CD4-positive, CD25-positive, alpha-beta regulatory T cell (primary cell): ENCODE results near the gene KDF1. TPM values are rescaled to one million over a fixed set of nuclear protein-coding genes. Genes with fewer than 3 reads are reported as not detected.
A peak's percentile ranks its signal among the peaks of the same experiment; 100 is the strongest.

Source experiments
- ATAC-seq, 2 donors: fragments of 150-1000 bp; cut with Tn5 transposase; one replicate each; pipeline ENCODE4 v1.10.0; 2021; ENCODE audit warnings: low read depth in 2 of 2, moderate number of reproducible peaks in 2 of 2, moderate library complexity in 1 of 2
- DNase-seq, 3 donors: peaks; one replicate each; pipeline versions ENCODE4 v3.0.0 to v3.0.0-alpha.2; 2012 to 2022; ENCODE audit warnings: mixed read lengths in 1 of 3
- H3K27ac ChIP-seq: one replicate; pipeline ENCODE4 v1.7.0; 2013; ENCODE audit warnings: mild to moderate bottlenecking, low read length; ENCODE audit not compliant: insufficient read depth, poor library complexity, severe bottlenecking
- H3K27me3 ChIP-seq: one replicate; pipeline ENCODE4 v1.7.0; 2013; ENCODE audit warnings: low read length; ENCODE audit not compliant: control insufficient read depth, insufficient read depth
- H3K36me3 ChIP-seq: one replicate; pipeline ENCODE4 v1.7.0; 2013; ENCODE audit warnings: mild to moderate bottlenecking, low read length, moderate library complexity; ENCODE audit not compliant: control insufficient read depth, insufficient read depth
- H3K4me1 ChIP-seq: 2 replicates; pipeline ENCODE4 v1.7.0; 2013; ENCODE audit warnings: mild to moderate bottlenecking, low read length; ENCODE audit not compliant: insufficient read depth, control insufficient read depth, poor library complexity, severe bottlenecking
- H3K4me3 ChIP-seq: one replicate; pipeline ENCODE4 v1.7.0; 2013; ENCODE audit warnings: low read depth, mild to moderate bottlenecking, low read length, moderate library complexity
- H3K9me3 ChIP-seq, 2 experiments: 1 replicate in 1 of 2; 2 replicates in 1 of 2; pipeline ENCODE4 v1.7.0; 2013; ENCODE audit warnings: low read length in 2 of 2, mild to moderate bottlenecking in 1 of 2, moderate library complexity in 1 of 2; ENCODE audit not compliant: control insufficient read depth in 2 of 2
- H3K27ac Mint-ChIP-seq, 3 donors: one replicate each; pipeline ENCODE4 v1.8.0; 2020 to 2022; ENCODE audit warnings: mild to moderate bottlenecking in 3 of 3, mixed read lengths in 3 of 3, moderate library complexity in 2 of 3
- H3K27me3 Mint-ChIP-seq: one replicate; pipeline ENCODE4 v1.8.0; 2022; ENCODE audit warnings: mild to moderate bottlenecking, mixed read lengths
- H3K36me3 Mint-ChIP-seq: one replicate; pipeline ENCODE4 v1.8.0; 2020; ENCODE audit warnings: mixed read lengths
- H3K4me1 Mint-ChIP-seq, 4 donors: one replicate each; pipeline ENCODE4 v1.8.0; 2020 to 2022; ENCODE audit warnings: mixed read lengths in 4 of 4, mild to moderate bottlenecking in 1 of 4
- H3K4me3 Mint-ChIP-seq, 4 donors: one replicate each; pipeline ENCODE4 v1.8.0; 2020 to 2022; ENCODE audit warnings: mild to moderate bottlenecking in 4 of 4, mixed read lengths in 4 of 4, moderate library complexity in 3 of 4
- H3K9me3 Mint-ChIP-seq, 7 donors: one replicate each; pipeline ENCODE4 v1.8.0; 2020 to 2022; ENCODE audit warnings: mixed read lengths in 7 of 7, mild to moderate bottlenecking in 3 of 7, moderate library complexity in 2 of 7
- polyA plus RNA-seq, 4 donors: library from polyadenylated mRNA; unstranded; fragments of 300-500 nt; fragmentation: Illumina TruSeq; gene quantifications; one replicate each; pipeline ENCODE4 v1.2.3, GENCODE V29; 2021
- total RNA-seq: library from RNA; stranded (reverse); gene quantifications from one replicate; pipeline ENCODE4 v1.2.3, GENCODE V29; 2022

KDF1 gene
- total and polyA plus RNA-seq, 5 donors from 2014 or later = 0.54 to 3.9 (median 3.2) TPM

- Mint-ChIP-seq H3K36me3 (no peaks in the 10 kb centered on the region), H3K4me3 (no peak overlapping the region), H3K9me3 (no peaks in the 10 kb centered on the region), H3K27ac (no peak overlapping the region), H3K4me1 (peaks cover 0 to 13% (median 5%) of the 10 kb centered on the region in 4 donors), H3K27me3 (peaks cover 51% of the 10 kb centered on the region)
- H3K27me3 ChIP-seq = peaks cover 19% of the 10 kb centered on the region
- H3K4me1 ChIP-seq = peaks cover 11% of the 10 kb centered on the region
- ATAC-seq (no peak), DNase-seq (no peak)
- H3K4me3 ChIP-seq = no peak overlapping the region
- no peaks in the 10 kb centered on the region for H3K9me3 ChIP-seq
- H3K27ac ChIP-seq = no peak overlapping the region
- no peaks in the 10 kb centered on the region for H3K36me3 ChIP-seq
Measured at GRCh38 chr1:26998429-26999300, 38.4 kb upstream of the KDF1 start.

- Histone ChIP-seq H3K4me3 (no peak overlapping the region), H3K4me1 (peaks cover 16% of the 10 kb centered on the region), H3K27ac (no peak overlapping the region), H3K9me3 (no peaks in the 10 kb centered on the region), H3K27me3 (peaks cover 25% of the 10 kb centered on the region), H3K36me3 (no peaks in the 10 kb centered on the region)
- no peak overlapping the region for H3K27ac Mint-ChIP-seq
- peaks cover 0 to 2% (median 0%) of the 10 kb centered on the region in 7 donors for H3K9me3 Mint-ChIP-seq
- DNase-seq (no peak), ATAC-seq (no peak)
- peaks cover 64% of the 10 kb centered on the region for H3K27me3 Mint-ChIP-seq
- H3K4me3 Mint-ChIP-seq = peak overlapping the region in 1 of 4 donors; percentile 4
- H3K36me3 Mint-ChIP-seq = no peaks in the 10 kb centered on the region
- H3K4me1 Mint-ChIP-seq = peaks cover 0 to 22% (median 12%) of the 10 kb centered on the region in 4 donors
Measured at GRCh38 chr1:26996665-26997064, 36.4 kb upstream of the KDF1 start.

- peaks cover 28% of the 10 kb centered on the region for H3K27me3 ChIP-seq
- DNase-seq = no peak
- Mint-ChIP-seq H3K9me3 (peaks cover 0 to 4% (median 0%) of the 10 kb centered on the region in 7 donors), H3K4me1 (peaks cover 0 to 26% (median 13%) of the 10 kb centered on the region in 4 donors), H3K27ac (no peak overlapping the region), H3K4me3 (peak overlapping the region in 2 of 4 donors; percentile 8 to 85), H3K27me3 (peaks cover 71% of the 10 kb centered on the region), H3K36me3 (no peaks in the 10 kb centered on the region)
- H3K36me3 ChIP-seq = no peaks in the 10 kb centered on the region
- H3K9me3 ChIP-seq = no peaks in the 10 kb centered on the region
- H3K4me1 ChIP-seq = peaks cover 16% of the 10 kb centered on the region
- H3K4me3 ChIP-seq = no peak overlapping the region
- H3K27ac ChIP-seq = no peak overlapping the region
- no peak for ATAC-seq
Measured at GRCh38 chr1:26996024-26996423, 35.8 kb upstream of the KDF1 start.

GRCh38 chr1:26994787-26995517 lies 34.7 kb upstream of the KDF1 start:
- H3K4me1 Mint-ChIP-seq = peaks cover 0 to 28% (median 13%) of the 10 kb centered on the region in 4 donors
- H3K9me3 ChIP-seq = no peaks in the 10 kb centered on the region
- DNase-seq = no peak
- no peak for ATAC-seq
- no peak overlapping the region for H3K27ac ChIP-seq
- peaks cover 0 to 4% (median 0%) of the 10 kb centered on the region in 7 donors for H3K9me3 Mint-ChIP-seq
- peak overlapping the region; percentile 80 to 88 (median 84) for H3K4me3 Mint-ChIP-seq
- peaks cover 16% of the 10 kb centered on the region for H3K4me1 ChIP-seq
- H3K27me3 ChIP-seq = peaks cover 29% of the 10 kb centered on the region
- H3K36me3 Mint-ChIP-seq = no peaks in the 10 kb centered on the region
- peaks cover 76% of the 10 kb centered on the region for H3K27me3 Mint-ChIP-seq
- H3K27ac Mint-ChIP-seq = peak overlapping the region in 1 of 3 donors; percentile 32
- no peak overlapping the region for H3K4me3 ChIP-seq
- H3K36me3 ChIP-seq = no peaks in the 10 kb centered on the region

GRCh38 chr1:26994020-26994786 lies 33.9 kb upstream of the KDF1 start:
- peaks cover 0 to 28% (median 13%) of the 10 kb centered on the region in 4 donors for H3K4me1 Mint-ChIP-seq

GRCh38 chr1:26993237-26994019 lies 33.2 kb upstream of the KDF1 start, which contains the start of gene TRNP1:
TSS of gene TRNP1 (plus strand) at chr1:26993692. CDS start at chr1:26993787, 95 bp downstream.
- H3K4me1 Mint-ChIP-seq = peaks cover 0 to 28% (median 13%) of the 10 kb centered on the region in 4 donors
- Histone ChIP-seq H3K9me3 (no peaks in the 10 kb centered on the region), H3K36me3 (no peaks in the 10 kb centered on the region), H3K27ac (no peak within 1 kb of the TSS), H3K27me3 (peaks cover 31% of the 10 kb centered on the region), H3K4me3 (peak within 1 kb of the TSS; percentile 40), H3K4me1 (peaks cover 16% of the 10 kb centered on the region)
- DNase-seq (peak; percentile 41 to 63 (median 57)), ATAC-seq (peak; percentile 28 to 57)
- H3K4me3 Mint-ChIP-seq = peak within 1 kb of the TSS; percentile 81 to 88 (median 84)
- peaks cover 71% of the 10 kb centered on the region for H3K27me3 Mint-ChIP-seq
- H3K9me3 Mint-ChIP-seq = peaks cover 0 to 4% (median 0%) of the 10 kb centered on the region in 7 donors
- peak within 1 kb of the TSS in 1 of 3 donors; percentile 9 for H3K27ac Mint-ChIP-seq
- no peaks in the 10 kb centered on the region for H3K36me3 Mint-ChIP-seq

More at GRCh38 chr1:26994020-26994786, 33.9 kb upstream of the KDF1 start:
- Histone ChIP-seq H3K27me3 (peaks cover 29% of the 10 kb centered on the region), H3K4me3 (no peak overlapping the region), H3K36me3 (no peaks in the 10 kb centered on the region), H3K27ac (no peak overlapping the region), H3K4me1 (peaks cover 16% of the 10 kb centered on the region), H3K9me3 (no peaks in the 10 kb centered on the region)
- Mint-ChIP-seq H3K27me3 (peaks cover 73% of the 10 kb centered on the region), H3K36me3 (no peaks in the 10 kb centered on the region), H3K4me3 (peak overlapping the region; percentile 80 to 88 (median 84)), H3K9me3 (peaks cover 0 to 4% (median 0%) of the 10 kb centered on the region in 7 donors), H3K27ac (peak overlapping the region in 1 of 3 donors; percentile 9)
- DNase-seq = peak; percentile 11 to 40 (median 28)
- ATAC-seq = peak in 1 of 2 donors; percentile 13
